Effector memory CD4-positive, alpha-beta T cell (primary cell): Measurements from ENCODE around the gene MTMR6.

ENCODE experiments used
- DNase-seq, 3 donors: peaks; one replicate each; pipeline ENCODE4 v3.0.0-alpha.2; 2020
- H3K27ac ChIP-seq: 2 replicates; pipeline ENCODE4 v1.7.0; 2013; ENCODE audit warnings: mild to moderate bottlenecking, low read length, moderate library complexity; ENCODE audit not compliant: insufficient read depth, poor library complexity, severe bottlenecking
- H3K27me3 ChIP-seq: replicated peaks from 2 replicates; pipeline ENCODE4 v1.7.0; 2013; ENCODE audit warnings: mild to moderate bottlenecking, low read length; ENCODE audit not compliant: insufficient read depth, control insufficient read depth, poor library complexity, severe bottlenecking
- H3K36me3 ChIP-seq: 2 replicates; pipeline ENCODE4 v1.7.0; 2013; ENCODE audit warnings: mild to moderate bottlenecking, low read length, moderate library complexity; ENCODE audit not compliant: control insufficient read depth, insufficient read depth
- H3K4me1 ChIP-seq: 2 replicates; pipeline ENCODE4 v1.7.0; 2013; ENCODE audit warnings: low read length, mild to moderate bottlenecking; ENCODE audit not compliant: control insufficient read depth, insufficient read depth, poor library complexity, severe bottlenecking
- H3K4me3 ChIP-seq: 2 replicates; pipeline ENCODE4 v1.7.0; 2013; ENCODE audit warnings: low read length, low read depth, mild to moderate bottlenecking; ENCODE audit not compliant: insufficient read depth, poor library complexity, severe bottlenecking
- H3K9me3 ChIP-seq: 2 replicates; pipeline ENCODE4 v1.7.0; 2013; ENCODE audit warnings: mild to moderate bottlenecking, low read length, moderate library complexity; ENCODE audit not compliant: control insufficient read depth

The MTMR6 gene

GRCh38 chr13:25249001-25249543 lies 38.2 kb downstream of the MTMR6 start:
- Histone ChIP-seq H3K27ac (no peak overlapping the region), H3K4me3 (no peak overlapping the region), H3K36me3 (peaks cover 35% of the 10 kb centered on the region), H3K4me1 (no peaks in the 10 kb centered on the region), H3K27me3 (no peaks in the 10 kb centered on the region), H3K9me3 (no peaks in the 10 kb centered on the region)
- no peak for DNase-seq

- H3K4me3 ChIP-seq, result no peak overlapping the region
- no peak overlapping the region for H3K27ac ChIP-seq
- no peak for DNase-seq
- no peaks in the 10 kb centered on the region for H3K27me3 ChIP-seq
- no peaks in the 10 kb centered on the region for H3K9me3 ChIP-seq
- peaks cover 25% of the 10 kb centered on the region for H3K36me3 ChIP-seq
- H3K4me1 ChIP-seq, result no peaks in the 10 kb centered on the region
These were observed 39.2 kb downstream of the MTMR6 start for GRCh38 chr13:25248071-25248470.

- Histone ChIP-seq H3K9me3 (no peaks in the 10 kb centered on the region), H3K27ac (no peak overlapping the region), H3K27me3 (no peaks in the 10 kb centered on the region), H3K4me3 (no peak overlapping the region), H3K4me1 (no peaks in the 10 kb centered on the region), H3K36me3 (peaks cover 20% of the 10 kb centered on the region)
- DNase-seq, result no peak
These were observed 39.9 kb downstream of the MTMR6 start for GRCh38 chr13:25247360-25247759.

GRCh38 chr13:25244123-25244522 lies 43.2 kb downstream of the MTMR6 start:
- H3K4me3 ChIP-seq, result no peak overlapping the region
- no peaks in the 10 kb centered on the region for H3K27me3 ChIP-seq
- peaks cover 2% of the 10 kb centered on the region for H3K36me3 ChIP-seq
- no peak overlapping the region for H3K27ac ChIP-seq
- no peaks in the 10 kb centered on the region for H3K9me3 ChIP-seq
- DNase-seq, result no peak
- H3K4me1 ChIP-seq, result no peaks in the 10 kb centered on the region

- DNase-seq, result no peak
- Histone ChIP-seq H3K9me3 (no peaks in the 10 kb centered on the region), H3K27ac (no peak overlapping the region), H3K4me3 (no peak overlapping the region), H3K27me3 (no peaks in the 10 kb centered on the region), H3K4me1 (no peaks in the 10 kb centered on the region), H3K36me3 (no peaks in the 10 kb centered on the region)
These were observed 44.3 kb downstream of the MTMR6 start for GRCh38 chr13:25242956-25243355.

- H3K4me1 ChIP-seq, result no peaks in the 10 kb centered on the region
- H3K9me3 ChIP-seq, result no peaks in the 10 kb centered on the region
- H3K36me3 ChIP-seq, result no peaks in the 10 kb centered on the region
- DNase-seq, result no peak
- no peak overlapping the region for H3K4me3 ChIP-seq
- H3K27ac ChIP-seq, result no peak overlapping the region
- no peaks in the 10 kb centered on the region for H3K27me3 ChIP-seq
These were observed 46.3 kb downstream of the MTMR6 start for GRCh38 chr13:25241007-25241406.

GRCh38 chr13:25237083-25237482 lies 50.2 kb downstream of the MTMR6 start:
- DNase-seq, result no peak
- H3K9me3 ChIP-seq, result no peaks in the 10 kb centered on the region
- no peak overlapping the region for H3K4me3 ChIP-seq
- H3K36me3 ChIP-seq, result no peaks in the 10 kb centered on the region
- H3K27me3 ChIP-seq, result no peaks in the 10 kb centered on the region
- no peaks in the 10 kb centered on the region for H3K4me1 ChIP-seq
- H3K27ac ChIP-seq, result no peak overlapping the region

GRCh38 chr13:25233861-25234260 lies 53.4 kb downstream of the MTMR6 start:
- Histone ChIP-seq H3K27me3 (no peaks in the 10 kb centered on the region), H3K27ac (no peak overlapping the region), H3K9me3 (no peaks in the 10 kb centered on the region), H3K4me1 (no peaks in the 10 kb centered on the region), H3K4me3 (no peak overlapping the region), H3K36me3 (no peaks in the 10 kb centered on the region)
- DNase-seq, result no peak

- DNase-seq, result no peak
- H3K36me3 ChIP-seq, result no peaks in the 10 kb centered on the region
- H3K4me3 ChIP-seq, result no peak overlapping the region
- H3K27ac ChIP-seq, result no peak overlapping the region
- no peaks in the 10 kb centered on the region for H3K4me1 ChIP-seq
- no peaks in the 10 kb centered on the region for H3K9me3 ChIP-seq
- H3K27me3 ChIP-seq, result no peaks in the 10 kb centered on the region
These were observed 54.3 kb downstream of the MTMR6 start for GRCh38 chr13:25232937-25233515.

- H3K4me1 ChIP-seq, result no peaks in the 10 kb centered on the region
- no peak for DNase-seq
- no peak overlapping the region for H3K27ac ChIP-seq
- no peaks in the 10 kb centered on the region for H3K36me3 ChIP-seq
- no peak overlapping the region for H3K4me3 ChIP-seq
- H3K9me3 ChIP-seq, result no peaks in the 10 kb centered on the region
- H3K27me3 ChIP-seq, result no peaks in the 10 kb centered on the region
These were observed 55.8 kb downstream of the MTMR6 start for GRCh38 chr13:25231517-25231916.
